ENCODE measurements around the gene PREX1.

GRCh38 chr20:48632825-48633619 lies 194.8 kb downstream of the PREX1 start:
- no peak for TF ChIP-seq CTCF (conservative IDR thresholded peaks at IDR 0.05 in 1 of 2, IDR thresholded peaks at IDR 0.05 in 1 of 2; ENCODE audit: low read depth in 1 of 2, low read length in 2 of 2)
- no peak for TF ChIP-seq EZH2 (IDR thresholded peaks at IDR 0.05; ENCODE audit: low read length, missing control alignments)

Data from fibroblast of lung (primary cell).